Loucy (cell line): Measurements from ENCODE around the gene DHX16.

Experiments
- EZH2phosphoT487 ChIP-seq: fragments of 200-600 bp; IDR thresholded peaks from 2 replicates; pipeline ENCODE4 v1.6.1; 2018; ENCODE audit warnings: antibody characterized with exemption, mild to moderate bottlenecking, moderate library complexity, borderline replicate concordance
- TF ChIP-seq, protein P1 (sequence below): fragments of 200-600 bp; sonication (generic); conservative IDR thresholded peaks from 2 replicates; pipeline ENCODE4 v1.5.1; 2014; ENCODE audit warnings: mild to moderate bottlenecking, antibody characterized with exemption, low read length

DNA sequence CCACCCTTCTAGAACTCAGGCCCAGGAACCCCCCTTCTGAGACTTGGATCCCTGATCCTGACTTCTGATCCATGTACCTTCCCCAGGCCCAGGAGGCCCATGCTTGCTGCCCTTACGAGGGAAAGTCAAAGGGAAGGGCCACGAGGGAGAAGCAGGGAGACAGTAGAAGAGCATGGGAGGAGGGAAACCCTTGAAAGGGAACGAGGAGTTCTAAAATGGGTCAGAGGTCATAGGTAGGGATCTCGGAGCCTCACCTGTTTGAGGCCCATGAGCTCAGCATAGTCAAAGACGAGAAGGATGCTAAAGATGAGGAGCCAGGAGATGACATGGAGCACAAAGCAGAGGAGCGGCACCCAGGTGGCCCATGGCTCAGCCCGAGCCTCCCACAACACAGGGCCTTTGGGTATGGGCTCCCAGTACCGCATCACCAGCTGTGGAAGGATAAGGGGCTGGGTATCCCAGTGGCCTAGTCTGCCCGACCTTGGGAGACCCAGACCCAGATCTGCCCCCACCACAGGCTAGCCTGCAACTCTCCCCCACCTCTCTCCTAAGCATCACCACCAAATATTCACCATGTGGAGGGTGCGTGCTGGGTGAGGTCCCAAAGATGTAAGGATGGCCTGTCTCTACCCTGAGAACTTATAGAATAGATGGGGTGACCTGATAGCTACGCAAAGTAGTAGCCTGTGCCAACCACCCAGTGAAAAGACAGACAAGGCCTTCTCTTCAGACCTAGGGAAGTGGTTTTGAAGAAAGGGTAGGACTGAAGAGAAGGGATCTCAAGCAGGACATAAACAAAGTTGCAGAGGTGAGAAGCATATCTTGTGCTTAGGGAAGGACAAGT, 16.4 kb upstream of the DHX16 start:
- TF ChIP-seq, protein P1, sequence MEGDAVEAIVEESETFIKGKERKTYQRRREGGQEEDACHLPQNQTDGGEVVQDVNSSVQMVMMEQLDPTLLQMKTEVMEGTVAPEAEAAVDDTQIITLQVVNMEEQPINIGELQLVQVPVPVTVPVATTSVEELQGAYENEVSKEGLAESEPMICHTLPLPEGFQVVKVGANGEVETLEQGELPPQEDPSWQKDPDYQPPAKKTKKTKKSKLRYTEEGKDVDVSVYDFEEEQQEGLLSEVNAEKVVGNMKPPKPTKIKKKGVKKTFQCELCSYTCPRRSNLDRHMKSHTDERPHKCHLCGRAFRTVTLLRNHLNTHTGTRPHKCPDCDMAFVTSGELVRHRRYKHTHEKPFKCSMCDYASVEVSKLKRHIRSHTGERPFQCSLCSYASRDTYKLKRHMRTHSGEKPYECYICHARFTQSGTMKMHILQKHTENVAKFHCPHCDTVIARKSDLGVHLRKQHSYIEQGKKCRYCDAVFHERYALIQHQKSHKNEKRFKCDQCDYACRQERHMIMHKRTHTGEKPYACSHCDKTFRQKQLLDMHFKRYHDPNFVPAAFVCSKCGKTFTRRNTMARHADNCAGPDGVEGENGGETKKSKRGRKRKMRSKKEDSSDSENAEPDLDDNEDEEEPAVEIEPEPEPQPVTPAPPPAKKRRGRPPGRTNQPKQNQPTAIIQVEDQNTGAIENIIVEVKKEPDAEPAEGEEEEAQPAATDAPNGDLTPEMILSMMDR: no peak
- TF ChIP-seq EZH2phosphoT487: no peak
